GM18861 (cell line): ENCODE measurements around the gene NDUFA9.

Source experiments
- ATAC-seq: cut with Tn5 transposase; IDR thresholded peaks from one replicate; pipeline ENCODE4 v1.9.1; 2021; ENCODE audit not compliant: unreplicated experiment

Gene NDUFA9

DNA sequence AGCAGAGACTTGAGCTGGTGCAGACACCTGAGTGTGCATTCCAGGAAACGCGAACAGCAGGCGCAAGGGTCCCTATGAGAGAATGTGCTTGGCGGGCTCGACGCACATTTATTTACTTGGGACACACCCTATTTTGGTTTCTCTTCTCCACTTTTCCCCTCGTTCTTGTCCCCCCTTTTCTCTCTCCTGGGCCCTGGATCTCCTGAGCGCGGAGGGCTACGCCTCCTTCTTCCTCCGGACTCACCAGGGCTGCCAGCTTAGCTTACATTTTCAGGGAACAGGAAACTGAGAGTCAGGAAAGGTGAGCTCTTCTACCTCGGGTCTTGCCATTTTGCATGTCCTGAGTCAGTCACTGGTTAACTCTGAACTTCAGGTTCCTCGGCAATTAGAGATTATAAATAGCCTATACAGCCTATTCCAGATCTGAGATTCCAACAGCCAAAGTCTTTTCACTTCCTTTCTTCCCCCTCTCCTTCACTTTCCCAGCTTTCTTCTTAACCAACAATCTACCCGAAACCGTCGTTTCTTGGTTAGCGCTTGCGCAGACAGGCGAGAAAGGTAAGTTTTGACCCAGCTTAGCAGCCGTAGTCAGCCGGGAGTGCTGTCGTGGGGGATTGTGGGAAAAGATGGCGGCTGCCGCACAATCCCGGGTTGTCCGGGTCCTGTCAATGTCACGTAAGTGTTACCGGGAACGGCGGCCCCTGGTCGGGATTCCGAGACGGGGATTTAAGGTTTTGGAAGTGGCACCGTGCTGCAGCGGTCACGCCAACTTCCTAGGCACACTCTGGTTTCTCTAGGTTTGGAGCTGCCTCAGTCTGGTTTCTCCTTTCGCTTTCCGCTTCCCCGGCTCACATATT is at the start of gene NDUFA9, which contains the start of gene AKAP3:
Gene NDUFA9, plus strand, starts transcription at position 614 of the 857 bp plus-strand sequence. Its CDS starts 13 bp downstream, at position 627.
Gene AKAP3, minus strand, starts transcription at position 551 of the 857 bp plus-strand sequence. CDS start 10,855 bp downstream, outside the sequence.
- ATAC-seq, result peak; percentile 80

DNA sequence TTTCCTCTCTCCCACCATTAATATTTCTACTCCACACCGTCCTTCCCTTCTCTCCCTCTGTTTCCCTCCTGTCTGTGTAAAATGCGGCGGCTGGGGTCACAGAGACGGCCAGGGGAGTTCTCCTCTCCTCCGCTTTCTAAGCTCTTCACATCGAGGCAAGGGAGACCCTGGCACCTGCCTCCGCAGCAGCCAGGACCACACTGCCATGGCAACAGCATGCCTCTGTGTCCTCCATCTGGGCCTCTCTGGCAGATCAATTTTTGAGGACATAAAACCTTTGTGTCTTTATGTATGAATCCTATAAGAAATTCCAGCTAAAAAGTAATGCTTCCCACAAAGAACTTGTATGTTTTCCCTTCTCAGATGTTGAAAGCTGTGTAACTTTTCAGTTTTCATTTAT is 45.5 kb upstream of the NDUFA9 start:
- ATAC-seq, result no peak

DNA sequence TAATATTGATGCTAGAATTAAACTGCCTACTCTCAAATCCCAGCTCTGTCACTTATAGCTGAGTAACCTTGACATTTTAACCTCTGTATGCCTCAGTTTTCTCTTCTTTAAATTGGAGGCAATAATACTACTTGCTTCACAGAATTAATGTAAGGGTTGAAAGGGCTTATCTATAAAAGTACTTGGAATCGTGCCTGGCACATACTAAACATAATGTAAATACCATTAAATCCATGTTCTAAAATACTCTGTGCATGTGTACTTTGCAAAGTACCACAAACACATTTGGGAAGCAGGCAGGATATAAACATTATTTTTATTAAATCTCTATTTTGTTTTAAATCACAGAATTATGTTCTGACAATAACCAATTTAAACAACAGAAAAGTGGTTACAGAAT is 45.0 kb upstream of the NDUFA9 start:
- ATAC-seq, result no peak

DNA sequence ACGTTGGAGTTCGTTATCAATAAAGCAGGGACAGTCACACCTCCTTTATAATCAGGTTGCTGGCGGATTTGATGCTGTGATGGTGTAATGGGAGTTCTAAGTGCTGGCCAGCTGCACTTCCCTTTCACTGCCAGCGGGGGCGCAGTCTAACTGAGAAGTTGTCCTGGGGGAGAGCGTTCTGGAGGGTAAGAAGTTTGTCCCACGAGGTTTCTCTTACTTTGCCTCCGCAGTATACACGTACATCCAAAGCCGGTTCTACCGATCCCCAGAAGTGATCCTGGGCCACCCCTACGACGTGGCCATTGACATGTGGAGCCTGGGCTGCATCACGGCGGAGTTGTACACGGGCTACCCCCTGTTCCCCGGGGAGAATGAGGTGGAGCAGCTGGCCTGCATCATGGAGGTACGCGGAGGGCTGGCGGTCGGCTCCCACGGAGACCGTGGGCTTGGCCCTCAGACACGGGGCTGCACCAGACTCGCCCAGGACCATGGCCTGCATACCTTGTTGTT is 44.2 kb upstream of the NDUFA9 start:
- peak; percentile 97 for ATAC-seq

DNA sequence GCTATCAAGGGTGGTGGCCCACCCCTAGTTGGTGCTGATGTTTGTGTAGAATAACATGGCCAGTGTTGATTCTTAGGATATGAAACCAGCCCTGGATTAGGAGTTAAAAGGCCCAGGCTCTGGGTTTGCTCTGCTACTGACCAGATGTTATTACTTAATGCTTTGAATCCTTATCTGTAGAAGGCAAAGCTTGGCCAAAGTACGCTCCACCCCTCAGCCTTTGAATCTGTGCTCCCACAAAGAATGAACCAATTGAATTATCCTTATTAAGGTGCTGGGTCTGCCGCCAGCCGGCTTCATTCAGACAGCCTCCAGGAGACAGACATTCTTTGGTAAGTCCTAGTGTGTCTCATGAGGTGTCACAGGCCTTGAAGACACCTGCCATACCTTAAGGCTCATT is 41.9 kb upstream of the NDUFA9 start:
- no peak for ATAC-seq

DNA sequence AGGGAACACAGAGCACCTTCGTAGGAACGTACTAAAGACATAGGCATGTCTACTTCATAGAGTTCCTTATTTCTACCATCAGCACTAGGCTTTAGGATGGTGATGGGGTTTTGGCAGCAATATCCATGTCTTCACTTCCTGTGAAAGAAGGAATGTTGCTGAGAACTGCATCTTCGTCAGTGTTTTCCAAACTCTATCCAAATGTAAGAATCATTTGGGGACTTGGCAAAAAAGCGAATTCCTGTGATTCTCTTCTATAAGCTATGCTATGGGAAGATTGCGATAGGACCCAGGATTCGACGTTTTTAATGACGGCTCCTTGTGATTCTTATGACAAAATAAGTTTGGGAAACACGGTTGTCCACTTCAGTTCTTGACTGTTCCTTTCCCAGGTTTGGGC is 39.8 kb upstream of the NDUFA9 start:
- ATAC-seq, result no peak

DNA sequence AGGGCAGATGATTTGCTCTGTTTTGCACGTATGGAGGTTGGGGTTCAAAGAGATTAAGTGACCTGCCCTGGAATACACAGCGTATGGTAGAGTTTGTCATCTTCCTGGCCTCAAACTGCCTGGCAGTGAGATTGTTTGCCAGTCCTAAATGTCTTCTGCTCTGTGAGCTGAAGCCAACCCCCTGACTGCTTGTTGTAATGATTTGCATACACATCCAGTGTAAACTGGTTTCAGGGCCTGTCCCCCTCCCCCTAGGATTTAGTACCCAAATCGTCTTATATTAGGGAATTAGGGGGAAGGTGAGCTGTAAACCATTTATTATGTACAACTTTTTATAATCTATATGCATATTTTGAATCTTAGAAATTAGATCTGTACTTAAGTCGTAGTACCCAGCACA is 38.4 kb upstream of the NDUFA9 start:
- no peak for ATAC-seq

DNA sequence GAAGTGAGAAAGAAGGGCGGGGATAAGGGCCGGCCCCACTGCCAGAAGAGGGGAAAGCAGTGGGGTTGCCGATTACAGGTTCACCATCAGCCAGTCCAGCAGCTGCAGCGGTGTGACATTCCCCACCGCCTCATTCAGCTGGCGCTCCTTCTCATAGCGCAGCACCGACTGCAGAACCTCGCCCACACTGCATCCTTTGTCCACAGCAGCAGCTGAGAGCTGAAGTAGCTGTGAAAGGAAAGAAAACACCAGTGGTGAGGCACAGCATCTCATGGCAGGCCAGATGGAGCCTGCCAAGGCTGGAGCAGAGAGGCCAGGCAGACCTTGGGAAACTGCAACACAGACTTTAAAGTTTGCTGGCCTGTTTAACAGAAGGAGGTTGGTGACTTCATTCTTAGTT is 33.2 kb upstream of the NDUFA9 start:
- no peak for ATAC-seq

DNA sequence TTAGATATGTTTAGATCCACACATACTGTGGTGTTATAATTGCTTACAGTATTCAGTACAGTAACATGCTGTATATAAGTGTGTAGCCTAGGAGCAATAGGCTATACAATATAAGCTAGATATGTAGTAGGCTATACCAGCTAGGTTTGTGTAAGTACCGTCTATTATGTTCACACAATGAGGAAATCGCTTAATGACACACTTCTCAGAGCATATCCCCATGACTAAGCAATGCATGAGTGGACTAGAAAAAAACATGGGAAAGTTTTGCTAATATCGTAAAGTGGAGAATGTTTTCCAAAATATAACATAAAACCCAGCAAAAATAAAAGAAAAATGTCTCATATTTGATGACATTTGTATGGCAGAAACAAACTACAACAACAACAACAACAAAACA is 27.4 kb upstream of the NDUFA9 start:
- no peak for ATAC-seq

DNA sequence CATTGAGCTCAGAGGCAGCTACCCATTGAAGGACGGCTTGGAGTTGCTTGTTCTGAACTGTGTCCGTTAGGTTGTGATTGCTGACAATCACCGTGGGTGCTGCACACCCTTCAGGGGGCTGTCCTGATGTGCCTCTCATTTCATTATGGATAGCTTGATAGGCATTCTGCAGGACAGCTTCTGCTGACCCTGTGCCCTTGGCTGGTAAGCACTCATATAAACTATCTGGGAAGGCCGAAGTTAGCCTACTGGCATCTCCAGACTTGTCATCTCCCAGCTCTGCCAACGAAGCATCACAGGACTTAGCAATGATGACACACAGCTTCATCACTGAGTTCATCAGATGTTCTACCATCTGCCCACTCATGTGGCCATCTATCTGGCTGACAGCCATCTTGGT is 22.4 kb upstream of the NDUFA9 start:
- ATAC-seq, result no peak

DNA sequence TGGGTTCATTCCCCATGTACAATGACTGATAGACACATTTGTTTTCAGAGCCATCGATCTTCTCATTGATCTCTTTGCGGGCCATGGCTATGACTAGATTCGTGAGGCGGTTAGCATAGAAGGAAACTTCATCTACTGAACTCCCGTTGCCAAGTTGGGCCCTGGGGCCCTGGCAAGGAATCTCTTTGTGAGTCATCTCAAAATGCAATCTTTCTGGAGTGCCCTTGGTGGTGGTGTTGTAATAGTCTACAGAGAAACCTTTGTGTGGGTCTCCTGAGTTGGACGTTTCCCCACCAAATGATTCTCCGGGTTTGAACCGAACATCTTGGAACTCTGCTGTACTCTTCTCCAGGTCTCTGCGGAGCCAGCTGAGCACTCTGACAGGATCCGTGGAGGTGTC is 20.5 kb upstream of the NDUFA9 start:
- no peak for ATAC-seq

DNA sequence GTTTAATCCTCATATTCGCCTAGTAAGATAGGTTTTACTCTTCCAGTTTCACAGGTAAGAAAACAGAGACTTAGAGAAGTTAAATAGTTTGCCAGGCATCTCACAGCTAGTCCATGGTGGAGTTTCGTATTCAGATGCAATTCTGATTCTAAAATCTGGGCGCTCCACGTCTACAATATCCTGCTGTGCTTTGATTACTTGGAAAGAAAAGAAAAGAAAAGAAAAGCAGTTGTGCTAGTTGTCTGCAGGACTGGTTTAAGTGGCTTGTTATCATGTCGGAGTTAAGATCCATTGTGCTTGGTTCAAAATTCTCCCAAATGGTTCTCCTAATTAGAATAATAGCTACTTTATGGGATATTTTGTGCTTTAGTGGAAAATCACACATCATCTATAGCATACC is 18.7 kb upstream of the NDUFA9 start:
- no peak for ATAC-seq

DNA sequence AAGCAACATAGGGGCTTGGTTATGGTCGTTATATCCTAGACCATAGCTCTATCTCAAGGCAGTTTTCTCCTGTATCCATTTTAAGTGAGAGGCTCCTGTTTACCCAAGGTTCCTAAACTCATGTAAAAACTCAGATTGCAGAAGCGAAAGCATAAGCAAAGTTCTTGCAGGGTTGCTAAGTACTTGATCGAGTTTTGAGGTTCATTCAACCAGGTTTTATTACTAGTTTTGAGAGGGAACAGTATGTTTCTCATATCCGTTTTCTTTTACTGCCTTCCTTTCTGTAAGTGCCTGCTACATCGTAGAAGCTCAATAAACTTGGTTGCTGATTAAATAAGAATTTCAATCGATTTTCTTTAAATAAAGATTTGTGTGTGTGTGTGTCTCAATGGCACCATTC is 5.2 kb upstream of the NDUFA9 start:
- no peak for ATAC-seq

DNA sequence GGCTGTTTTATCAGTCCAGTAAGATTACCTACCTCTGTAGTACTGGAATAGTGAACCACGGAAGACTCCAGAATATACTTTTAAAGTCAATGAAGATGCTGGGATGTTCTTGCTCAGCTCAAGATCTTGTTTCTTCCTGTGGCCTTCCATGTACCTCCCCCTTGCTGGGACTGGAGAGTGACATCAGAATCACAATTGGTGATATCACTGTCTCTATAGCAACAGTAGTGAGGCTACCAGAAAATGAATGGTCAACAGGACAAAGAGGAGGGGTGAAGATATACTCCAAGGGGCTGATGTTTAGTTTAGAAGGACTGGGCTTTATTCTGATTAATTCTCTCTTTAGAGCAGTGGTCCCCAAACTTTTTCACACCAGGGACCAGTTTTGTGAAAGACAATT is 3.9 kb upstream of the NDUFA9 start:
- ATAC-seq, result no peak

DNA sequence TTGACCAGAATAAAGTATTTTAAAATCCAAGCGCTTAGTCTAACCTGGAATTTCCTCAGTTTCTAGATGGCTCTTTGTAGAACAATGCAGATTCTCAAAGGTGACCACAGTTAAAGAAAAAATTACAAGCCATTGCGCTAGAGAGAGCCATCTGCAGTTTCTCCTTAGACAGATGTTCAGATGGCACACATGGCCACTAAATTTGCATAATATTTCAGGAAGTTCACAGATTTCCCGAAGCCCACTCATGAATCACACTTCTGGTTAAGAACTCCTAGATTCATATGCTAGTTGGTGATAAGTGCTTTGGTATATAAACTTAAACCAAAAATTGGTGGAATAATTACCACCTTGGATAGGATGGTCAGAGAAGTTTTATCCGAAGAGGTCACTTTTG is 812 bp upstream of the NDUFA9 start:
- no peak for ATAC-seq

DNA sequence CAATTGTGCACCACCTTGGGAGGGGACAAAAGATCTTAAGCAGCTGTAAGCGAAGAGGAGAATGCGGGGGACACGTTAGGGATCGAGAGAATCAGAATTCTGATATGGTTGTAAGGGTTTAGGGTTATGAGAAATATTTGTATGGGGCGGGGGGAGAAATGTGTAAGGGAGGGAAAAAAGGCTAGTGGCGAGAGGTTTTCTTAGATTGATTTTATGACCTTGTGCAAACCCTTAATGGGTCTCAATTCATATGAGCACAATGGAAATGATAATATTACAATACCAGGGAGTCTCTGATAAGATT is 396 bp downstream of the NDUFA9 start:
- ATAC-seq, result no peak

DNA sequence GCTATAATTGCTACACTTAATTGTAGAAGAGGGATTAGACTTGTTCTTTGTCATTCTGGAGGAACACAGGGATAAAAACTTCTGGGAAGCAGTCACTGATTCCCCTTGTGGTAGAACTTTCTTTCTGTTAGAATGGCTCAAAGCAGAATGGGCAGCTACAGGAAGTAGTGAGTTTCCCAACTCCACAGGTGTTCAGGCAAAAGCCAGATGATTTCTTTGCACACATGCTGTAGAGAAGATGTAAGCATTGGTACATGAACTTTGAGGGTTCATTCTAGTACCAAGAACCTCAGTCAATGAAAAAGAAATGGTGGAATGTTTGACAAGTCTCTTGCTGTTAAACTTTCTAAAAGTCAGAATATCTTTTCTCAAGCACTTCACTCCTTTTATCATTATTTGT is 4.3 kb downstream of the NDUFA9 start:
- no peak for ATAC-seq

DNA sequence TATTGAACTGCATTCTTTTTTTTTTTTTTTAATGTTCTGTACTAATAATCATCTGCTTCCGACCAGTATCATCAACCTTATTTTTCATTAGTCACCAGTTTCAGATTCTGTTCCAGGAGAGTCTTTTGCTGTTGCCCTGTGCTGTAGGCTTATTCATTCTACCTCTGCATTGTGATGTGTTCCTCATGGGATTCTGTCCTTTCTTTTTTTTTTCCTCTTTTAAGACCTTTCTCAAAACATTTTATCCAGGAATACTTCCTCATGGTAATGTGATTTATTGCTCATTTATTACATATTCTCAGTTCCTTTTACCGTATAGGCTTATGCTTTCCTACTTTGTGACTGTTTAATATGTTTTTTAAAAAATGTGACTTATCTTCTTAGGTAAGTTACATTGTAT is 4.8 kb downstream of the NDUFA9 start:
- no peak for ATAC-seq

DNA sequence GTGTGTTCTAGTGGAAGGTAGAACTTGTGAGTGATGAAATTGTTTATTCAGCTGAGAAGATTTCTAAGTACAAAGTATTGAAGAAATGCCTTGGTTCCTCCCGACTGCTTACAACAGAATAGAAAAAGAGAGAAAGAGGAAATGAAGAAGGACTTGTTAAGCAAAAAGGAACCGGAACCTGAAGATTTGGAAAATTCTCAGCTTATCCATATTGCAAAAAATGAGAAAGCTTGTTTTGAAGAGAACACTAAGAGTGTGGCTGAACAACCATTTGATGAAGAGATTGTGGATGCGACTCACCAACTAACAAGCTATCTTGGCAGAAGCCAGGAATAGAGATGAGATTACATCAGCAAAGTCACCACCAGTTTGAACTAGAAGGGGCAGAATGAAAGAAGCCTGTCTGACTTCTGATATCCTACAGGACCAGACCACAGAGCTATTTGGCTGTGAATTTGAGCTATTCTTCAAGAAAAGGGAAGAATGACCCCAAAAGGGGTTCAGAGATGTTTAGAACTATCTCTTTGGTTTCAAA is 15.1 kb downstream of the NDUFA9 start:
- no peak for ATAC-seq

DNA sequence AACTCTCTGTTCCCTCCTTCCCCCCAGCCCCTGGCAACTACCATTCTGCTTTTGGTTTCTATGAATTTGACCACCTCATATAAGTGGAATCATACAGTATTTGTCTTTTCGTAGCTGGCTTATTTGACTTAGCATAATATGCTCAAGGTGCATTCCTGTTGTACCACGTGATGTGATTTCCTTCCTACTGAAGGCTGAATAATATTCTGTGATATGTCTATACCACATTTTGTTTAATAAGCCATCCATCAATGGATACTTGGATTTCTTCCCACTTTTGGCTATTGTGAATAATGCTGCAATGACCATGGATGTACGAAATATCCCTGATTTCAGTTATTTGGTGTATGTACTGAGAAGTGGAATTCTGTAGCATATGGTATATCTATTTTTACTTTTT is 16.3 kb downstream of the NDUFA9 start:
- no peak for ATAC-seq

DNA sequence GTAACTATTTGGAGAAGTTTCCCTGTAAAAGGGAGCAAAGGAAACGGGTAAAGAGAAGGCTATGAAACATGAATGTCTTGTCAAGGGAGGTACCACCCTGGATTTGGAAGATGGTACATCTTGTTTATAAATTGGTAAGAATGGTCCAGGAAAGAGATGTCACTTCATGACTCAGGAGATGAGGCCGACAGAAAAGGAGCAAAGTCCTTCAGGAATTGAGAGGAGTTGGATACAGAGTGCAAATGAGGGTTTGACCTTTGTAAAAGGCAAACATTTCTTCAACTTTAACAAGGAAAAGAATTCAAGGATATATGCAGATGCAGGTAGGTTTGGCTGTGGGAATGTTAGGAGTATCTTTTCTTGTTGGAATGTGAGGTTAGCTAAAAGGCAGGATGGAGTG is 30.8 kb downstream of the NDUFA9 start:
- no peak for ATAC-seq

DNA sequence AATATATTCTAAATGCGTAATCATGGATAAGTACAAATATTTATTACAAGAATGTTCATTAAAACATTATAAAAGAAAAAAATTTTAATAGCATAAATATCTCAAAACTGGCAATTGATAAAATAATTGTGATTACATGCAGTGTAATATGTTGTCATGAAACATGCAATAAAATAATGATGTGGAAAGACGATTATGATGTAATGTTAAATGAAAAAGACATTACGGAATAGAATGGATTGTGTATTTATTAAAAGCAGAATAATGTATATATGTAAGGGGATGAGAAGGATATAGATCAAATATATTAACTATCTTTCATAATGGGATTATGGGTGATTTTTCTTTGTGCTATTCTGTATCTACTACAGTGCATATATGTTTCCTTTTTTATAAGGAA is 32.8 kb downstream of the NDUFA9 start:
- ATAC-seq, result no peak

DNA sequence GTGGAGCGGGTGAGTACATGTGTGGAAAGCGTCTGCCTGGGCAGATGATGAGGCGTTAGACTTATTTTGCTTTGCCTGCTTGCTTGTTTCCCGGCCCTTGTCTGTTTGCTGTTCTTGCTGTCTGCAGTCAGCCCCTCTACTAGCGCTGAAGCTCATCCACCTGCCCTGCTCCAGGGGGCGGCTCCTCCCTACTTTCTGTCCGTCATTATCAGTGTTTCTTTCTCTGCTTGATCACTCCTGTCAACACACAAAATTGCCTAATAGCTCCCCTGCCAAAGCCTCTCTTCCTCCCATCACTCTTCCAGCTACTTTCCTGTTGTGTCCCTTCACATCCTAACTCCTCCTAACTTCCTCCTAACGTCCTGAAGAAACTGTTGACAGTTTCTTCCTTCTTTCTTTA is 36.4 kb downstream of the NDUFA9 start:
- ATAC-seq, result no peak
